ENCODE measurements around the gene D2HGDH. TPM values are rescaled to one million over a fixed set of nuclear protein-coding genes. Genes with fewer than 3 reads are reported as not detected.

Gene D2HGDH
- total RNA-seq: 9.2 and 10.1 TPM in 2 replicates

GRCh38 chr2:241734467-241735208 is at the start of gene D2HGDH:
TSS of gene D2HGDH (plus strand) at chr2:241734630. CDS start at chr2:241735225, 595 bp downstream.

GRCh38 chr2:241686650-241687425 is 47.6 kb upstream of the D2HGDH start, which contains the start of gene DTYMK:
TSS of gene DTYMK (minus strand) at chr2:241686815. CDS start at chr2:241686783, 32 bp downstream.

GRCh38 chr2:241701399-241702154 is 32.9 kb upstream of the D2HGDH start, which contains the start of gene ING5:
TSS of gene ING5 (plus strand) at chr2:241702039. CDS start at chr2:241702066, 27 bp downstream.

GRCh38 chr2:241776336-241777169 is 42.1 kb downstream of the D2HGDH start, which contains the start of gene GAL3ST2:
TSS of gene GAL3ST2 (plus strand) at chr2:241776822. CDS start at chr2:241776956, 134 bp downstream.

GRCh38 chr2:241808721-241809382 is 74.4 kb downstream of the D2HGDH start, which contains the start of gene NEU4:
TSS of gene NEU4 (plus strand) at chr2:241809193. CDS start at chr2:241814485, 5,292 bp downstream.

Other genes starting within 250 kb of the D2HGDH start
- gene STK25, start 226.0 kb upstream of the D2HGDH start, total RNA-seq: 261 and 295 TPM in 2 replicates
- 28.6 and 35.9 TPM in 2 replicates for gene BOK, start 175.9 kb upstream of the D2HGDH start, total RNA-seq
- gene THAP4, start 97.5 kb upstream of the D2HGDH start, total RNA-seq: 34.8 and 45.0 TPM in 2 replicates
- gene ATG4B, start 96.9 kb upstream of the D2HGDH start, total RNA-seq: 49.3 and 52.5 TPM in 2 replicates
- 60.6 and 64.4 TPM in 2 replicates for gene DTYMK, start 47.8 kb upstream of the D2HGDH start, total RNA-seq
- gene ING5, start 32.6 kb upstream of the D2HGDH start, total RNA-seq: 18.0 and 19.3 TPM in 2 replicates
- gene GAL3ST2, start 42.2 kb downstream of the D2HGDH start, total RNA-seq: not detected in 2 replicates
- not detected in 2 replicates for gene NEU4, start 74.6 kb downstream of the D2HGDH start, total RNA-seq
- not detected in 2 replicates for gene PDCD1, start 124.3 kb downstream of the D2HGDH start, total RNA-seq
- not detected in 2 replicates for gene RTP5, start 135.1 kb downstream of the D2HGDH start, total RNA-seq

Measured in thoracic aorta endothelial cell (primary cell).